HL-60 (cell line): ENCODE results near the gene RANBP3L.

Experiments used
- GABPA ChIP-seq: IDR thresholded peaks from 2 replicates; pipeline ENCODE4 v1.6.1; 2012; ENCODE audit warnings: low read depth
- POLR2AphosphoS5 ChIP-seq: IDR thresholded peaks from 2 replicates; pipeline ENCODE4 v1.6.1; 2012; ENCODE audit warnings: low read depth
- SPI1 ChIP-seq: IDR thresholded peaks from 2 replicates; pipeline ENCODE4 v1.6.1; 2012; ENCODE audit warnings: low read depth, mild to moderate bottlenecking, borderline replicate concordance
- TF ChIP-seq, protein P1 (sequence below): IDR thresholded peaks from one replicate; pipeline ENCODE4 v1.5.1; 2011; ENCODE audit warnings: low read length, control low read depth, inconsistent platforms; ENCODE audit not compliant: insufficient read depth
- TF ChIP-seq, protein P2 (sequence below): IDR thresholded peaks from 2 replicates; pipeline ENCODE4 v1.6.1; 2012; ENCODE audit warnings: low read depth; ENCODE audit not compliant: insufficient replicate concordance

DNA sequence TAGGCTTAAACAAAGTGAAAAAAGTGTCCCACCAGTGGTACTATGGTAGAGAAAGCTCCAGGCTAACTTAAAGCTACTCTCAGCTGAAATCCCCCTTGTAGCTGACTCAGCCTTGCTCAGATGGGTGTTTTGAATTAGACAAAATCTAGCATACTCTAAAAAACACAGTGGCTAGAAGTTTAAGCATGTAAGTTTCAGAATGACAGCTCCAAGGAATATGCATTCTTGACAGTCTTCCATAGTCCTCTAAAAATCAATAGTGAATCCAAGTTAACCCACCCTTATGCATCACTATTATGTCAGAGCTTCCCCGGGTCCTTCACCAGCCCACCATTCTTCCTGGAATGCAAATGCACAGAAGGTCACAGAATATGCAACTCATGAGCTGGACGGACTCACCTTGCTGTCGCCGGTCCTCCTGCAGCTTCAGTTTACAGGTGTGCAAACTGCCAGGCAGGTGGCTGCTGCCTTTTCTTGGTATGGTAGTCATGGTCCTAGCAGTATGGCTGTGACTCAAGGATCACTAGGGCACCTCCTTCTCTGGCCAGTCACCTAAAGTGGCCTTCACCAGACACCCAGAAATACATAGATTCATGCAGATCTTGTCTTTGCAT, 668 bp downstream of the RANBP3L start:
- TF ChIP-seq, protein P1, sequence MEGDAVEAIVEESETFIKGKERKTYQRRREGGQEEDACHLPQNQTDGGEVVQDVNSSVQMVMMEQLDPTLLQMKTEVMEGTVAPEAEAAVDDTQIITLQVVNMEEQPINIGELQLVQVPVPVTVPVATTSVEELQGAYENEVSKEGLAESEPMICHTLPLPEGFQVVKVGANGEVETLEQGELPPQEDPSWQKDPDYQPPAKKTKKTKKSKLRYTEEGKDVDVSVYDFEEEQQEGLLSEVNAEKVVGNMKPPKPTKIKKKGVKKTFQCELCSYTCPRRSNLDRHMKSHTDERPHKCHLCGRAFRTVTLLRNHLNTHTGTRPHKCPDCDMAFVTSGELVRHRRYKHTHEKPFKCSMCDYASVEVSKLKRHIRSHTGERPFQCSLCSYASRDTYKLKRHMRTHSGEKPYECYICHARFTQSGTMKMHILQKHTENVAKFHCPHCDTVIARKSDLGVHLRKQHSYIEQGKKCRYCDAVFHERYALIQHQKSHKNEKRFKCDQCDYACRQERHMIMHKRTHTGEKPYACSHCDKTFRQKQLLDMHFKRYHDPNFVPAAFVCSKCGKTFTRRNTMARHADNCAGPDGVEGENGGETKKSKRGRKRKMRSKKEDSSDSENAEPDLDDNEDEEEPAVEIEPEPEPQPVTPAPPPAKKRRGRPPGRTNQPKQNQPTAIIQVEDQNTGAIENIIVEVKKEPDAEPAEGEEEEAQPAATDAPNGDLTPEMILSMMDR, result no peak
- TF ChIP-seq GABPA (no peak), POLR2AphosphoS5 (no peak), SPI1 (no peak)
- TF ChIP-seq, protein P2, sequence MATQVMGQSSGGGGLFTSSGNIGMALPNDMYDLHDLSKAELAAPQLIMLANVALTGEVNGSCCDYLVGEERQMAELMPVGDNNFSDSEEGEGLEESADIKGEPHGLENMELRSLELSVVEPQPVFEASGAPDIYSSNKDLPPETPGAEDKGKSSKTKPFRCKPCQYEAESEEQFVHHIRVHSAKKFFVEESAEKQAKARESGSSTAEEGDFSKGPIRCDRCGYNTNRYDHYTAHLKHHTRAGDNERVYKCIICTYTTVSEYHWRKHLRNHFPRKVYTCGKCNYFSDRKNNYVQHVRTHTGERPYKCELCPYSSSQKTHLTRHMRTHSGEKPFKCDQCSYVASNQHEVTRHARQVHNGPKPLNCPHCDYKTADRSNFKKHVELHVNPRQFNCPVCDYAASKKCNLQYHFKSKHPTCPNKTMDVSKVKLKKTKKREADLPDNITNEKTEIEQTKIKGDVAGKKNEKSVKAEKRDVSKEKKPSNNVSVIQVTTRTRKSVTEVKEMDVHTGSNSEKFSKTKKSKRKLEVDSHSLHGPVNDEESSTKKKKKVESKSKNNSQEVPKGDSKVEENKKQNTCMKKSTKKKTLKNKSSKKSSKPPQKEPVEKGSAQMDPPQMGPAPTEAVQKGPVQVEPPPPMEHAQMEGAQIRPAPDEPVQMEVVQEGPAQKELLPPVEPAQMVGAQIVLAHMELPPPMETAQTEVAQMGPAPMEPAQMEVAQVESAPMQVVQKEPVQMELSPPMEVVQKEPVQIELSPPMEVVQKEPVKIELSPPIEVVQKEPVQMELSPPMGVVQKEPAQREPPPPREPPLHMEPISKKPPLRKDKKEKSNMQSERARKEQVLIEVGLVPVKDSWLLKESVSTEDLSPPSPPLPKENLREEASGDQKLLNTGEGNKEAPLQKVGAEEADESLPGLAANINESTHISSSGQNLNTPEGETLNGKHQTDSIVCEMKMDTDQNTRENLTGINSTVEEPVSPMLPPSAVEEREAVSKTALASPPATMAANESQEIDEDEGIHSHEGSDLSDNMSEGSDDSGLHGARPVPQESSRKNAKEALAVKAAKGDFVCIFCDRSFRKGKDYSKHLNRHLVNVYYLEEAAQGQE, result no peak
